Activated T-cell treated with anti-CD3 and anti-CD28 coated beads, Interleukin-2, amount 50 U/mL, for 4 hours (primary cell): ENCODE measurements around the gene TJAP1. TPM values are rescaled to one million over a fixed set of nuclear protein-coding genes. Genes with fewer than 3 reads are reported as not detected.
"Not testable (repeated sequence)": the region's sequence is repeated elsewhere in the genome, so short reads cannot be mapped to it uniquely, and the experiment has no call there.

ENCODE experiments used
- ATAC-seq, 2 donors: fragments of 200-7000 bp; cut with Tn5 transposase; one replicate each; pipeline ENCODE4 v1.10.0; 2021
- DNase-seq: peaks from one replicate; pipeline ENCODE4 v3.0.0-alpha.2; 2020
- H3K27me3 Mint-ChIP-seq: one replicate; pipeline ENCODE4 v1.8.0; 2021; ENCODE audit warnings: low read depth, mixed read lengths
- H3K36me3 Mint-ChIP-seq: one replicate; pipeline ENCODE4 v1.8.0; 2022; ENCODE audit warnings: mixed read lengths; ENCODE audit not compliant: insufficient read depth
- H3K4me1 Mint-ChIP-seq: one replicate; pipeline ENCODE4 v1.8.0; 2021; ENCODE audit warnings: low read depth, mixed read lengths
- H3K4me3 Mint-ChIP-seq: one replicate; pipeline ENCODE4 v1.8.0; 2021; ENCODE audit warnings: mild to moderate bottlenecking, moderate library complexity, mixed read lengths
- H3K9me3 Mint-ChIP-seq: one replicate; pipeline ENCODE4 v1.8.0; 2021; ENCODE audit warnings: mixed read lengths
- total RNA-seq, 3 donors: library from RNA; stranded (reverse); gene quantifications; one replicate each; pipeline ENCODE4 v1.2.1, GENCODE V29; 2021

The TJAP1 gene
- total RNA-seq, 3 donors from 2014 or later, result 45.5 to 52.8 (median 46.2) TPM

GRCh38 chr6:43444582-43444981 lies 32.8 kb upstream of the TJAP1 start:
- no peaks in the 10 kb centered on the region for H3K9me3 Mint-ChIP-seq
- no peaks in the 10 kb centered on the region for H3K4me1 Mint-ChIP-seq
- ATAC-seq (no peak), DNase-seq (no peak)
- peaks cover 25% of the 10 kb centered on the region for H3K36me3 Mint-ChIP-seq
- no peaks in the 10 kb centered on the region for H3K27me3 Mint-ChIP-seq
- no peak overlapping the region for H3K4me3 Mint-ChIP-seq

GRCh38 chr6:43445576-43445975 lies 31.8 kb upstream of the TJAP1 start:
- Mint-ChIP-seq H3K4me3 (no peak overlapping the region), H3K4me1 (no peaks in the 10 kb centered on the region), H3K27me3 (no peaks in the 10 kb centered on the region), H3K9me3 (no peaks in the 10 kb centered on the region), H3K36me3 (peaks cover 28% of the 10 kb centered on the region)
- no peak for ATAC-seq
- DNase-seq, result no peak

GRCh38 chr6:43447604-43448003 lies 29.8 kb upstream of the TJAP1 start:
- no peak overlapping the region for H3K4me3 Mint-ChIP-seq
- no peaks in the 10 kb centered on the region for H3K27me3 Mint-ChIP-seq
- DNase-seq (no peak), ATAC-seq (no peak)
- H3K9me3 Mint-ChIP-seq, result no peaks in the 10 kb centered on the region
- peaks cover 28% of the 10 kb centered on the region for H3K36me3 Mint-ChIP-seq
- H3K4me1 Mint-ChIP-seq, result no peaks in the 10 kb centered on the region

- no peak for DNase-seq
- H3K36me3 Mint-ChIP-seq, result peaks cover 20% of the 10 kb centered on the region
These were observed 28.5 kb upstream of the TJAP1 start for GRCh38 chr6:43448916-43449315.

GRCh38 chr6:43450699-43451131 lies 26.7 kb upstream of the TJAP1 start:
- Mint-ChIP-seq H3K9me3 (no peaks in the 10 kb centered on the region), H3K36me3 (peaks cover 16% of the 10 kb centered on the region), H3K4me3 (no peak overlapping the region), H3K4me1 (peaks cover 6% of the 10 kb centered on the region), H3K27me3 (no peaks in the 10 kb centered on the region)
- no peak for DNase-seq
- no peak for ATAC-seq

More at GRCh38 chr6:43448916-43449315, 28.5 kb upstream of the TJAP1 start:
- no peak for ATAC-seq
- no peaks in the 10 kb centered on the region for H3K27me3 Mint-ChIP-seq
- no peaks in the 10 kb centered on the region for H3K4me1 Mint-ChIP-seq
- no peaks in the 10 kb centered on the region for H3K9me3 Mint-ChIP-seq
- H3K4me3 Mint-ChIP-seq, result no peak overlapping the region

- peaks cover 14% of the 10 kb centered on the region for H3K36me3 Mint-ChIP-seq
- H3K4me1 Mint-ChIP-seq, result peaks cover 12% of the 10 kb centered on the region
- H3K27me3 Mint-ChIP-seq, result no peaks in the 10 kb centered on the region
- H3K9me3 Mint-ChIP-seq, result no peaks in the 10 kb centered on the region
- ATAC-seq (no peak), DNase-seq (no peak)
- no peak overlapping the region for H3K4me3 Mint-ChIP-seq
These were observed 26.0 kb upstream of the TJAP1 start for GRCh38 chr6:43451348-43451747.

GRCh38 chr6:43451939-43452338 lies 25.4 kb upstream of the TJAP1 start:
- DNase-seq (no peak), ATAC-seq (no peak)
- Mint-ChIP-seq H3K4me1 (peaks cover 14% of the 10 kb centered on the region), H3K9me3 (no peaks in the 10 kb centered on the region), H3K36me3 (peaks cover 14% of the 10 kb centered on the region), H3K27me3 (peaks cover 2% of the 10 kb centered on the region), H3K4me3 (no peak overlapping the region)

GRCh38 chr6:43452896-43453295 lies 24.5 kb upstream of the TJAP1 start:
- Mint-ChIP-seq H3K4me1 (peaks cover 15% of the 10 kb centered on the region), H3K36me3 (peaks cover 5% of the 10 kb centered on the region), H3K4me3 (no peak overlapping the region), H3K9me3 (no peaks in the 10 kb centered on the region), H3K27me3 (peaks cover 3% of the 10 kb centered on the region)
- ATAC-seq (no peak), DNase-seq (no peak)

- H3K9me3 Mint-ChIP-seq, result no peaks in the 10 kb centered on the region
- H3K4me3 Mint-ChIP-seq, result peak overlapping the region; percentile 81
- DNase-seq (no peak), ATAC-seq (no peak)
- peaks cover 3% of the 10 kb centered on the region for H3K36me3 Mint-ChIP-seq
- peaks cover 15% of the 10 kb centered on the region for H3K4me1 Mint-ChIP-seq
- peaks cover 3% of the 10 kb centered on the region for H3K27me3 Mint-ChIP-seq
These were observed 23.5 kb upstream of the TJAP1 start for GRCh38 chr6:43453831-43454230.

- Mint-ChIP-seq H3K36me3 (peaks cover 3% of the 10 kb centered on the region), H3K9me3 (no peaks in the 10 kb centered on the region), H3K4me3 (peak overlapping the region; percentile 81), H3K4me1 (peaks cover 15% of the 10 kb centered on the region), H3K27me3 (peaks cover 3% of the 10 kb centered on the region)
- ATAC-seq (peak; percentile 2 to 61), DNase-seq (peak; percentile 59)
These were observed 23.1 kb upstream of the TJAP1 start for GRCh38 chr6:43454290-43454695.

- peak; percentile 64 to 67 for ATAC-seq
- Mint-ChIP-seq H3K4me3 (peak overlapping the region; percentile 81), H3K27me3 (peaks cover 7% of the 10 kb centered on the region), H3K9me3 (no peaks in the 10 kb centered on the region), H3K36me3 (peaks cover 3% of the 10 kb centered on the region), H3K4me1 (peaks cover 15% of the 10 kb centered on the region)
- DNase-seq, result peak; percentile 27
These were observed 22.5 kb upstream of the TJAP1 start for GRCh38 chr6:43454696-43455530.

- peaks cover 7% of the 10 kb centered on the region for H3K27me3 Mint-ChIP-seq
- H3K36me3 Mint-ChIP-seq, result no peaks in the 10 kb centered on the region
- DNase-seq, result peak; percentile 59
- H3K9me3 Mint-ChIP-seq, result no peaks in the 10 kb centered on the region
- peak within 1 kb of the TSS; percentile 83 for H3K4me3 Mint-ChIP-seq
- ATAC-seq, result peak; percentile 64 to 78
- peaks cover 15% of the 10 kb centered on the region for H3K4me1 Mint-ChIP-seq
These were observed 21.6 kb upstream of the TJAP1 start, which contains the start of gene DLK2 for GRCh38 chr6:43455531-43456428. Gene DLK2 (minus strand): TSS chr6:43455548. CDS start chr6:43454825, 723 bp downstream.

GRCh38 chr6:43457643-43458042 lies 19.7 kb upstream of the TJAP1 start:
- Mint-ChIP-seq H3K9me3 (no peaks in the 10 kb centered on the region), H3K4me1 (peaks cover 15% of the 10 kb centered on the region), H3K27me3 (peaks cover 13% of the 10 kb centered on the region), H3K4me3 (no peak overlapping the region), H3K36me3 (no peaks in the 10 kb centered on the region)
- ATAC-seq, result no peak
- no peak for DNase-seq

GRCh38 chr6:43458154-43458553 lies 19.2 kb upstream of the TJAP1 start:
- not testable (repeated sequence) for H3K9me3 Mint-ChIP-seq, H3K36me3 Mint-ChIP-seq, DNase-seq, H3K4me3 Mint-ChIP-seq, ATAC-seq
- Mint-ChIP-seq H3K27me3 (peaks cover 16% of the 10 kb centered on the region), H3K4me1 (peaks cover 15% of the 10 kb centered on the region)
